Fibroblast of peridontal ligament (primary cell): ENCODE measurements around the gene SLC38A11.

Source experiments
- DNase-seq: peaks from one replicate; pipeline ENCODE4 v3.0.0-alpha.2; 2010; ENCODE audit errors: extremely low read depth

SLC38A11 gene

DNA sequence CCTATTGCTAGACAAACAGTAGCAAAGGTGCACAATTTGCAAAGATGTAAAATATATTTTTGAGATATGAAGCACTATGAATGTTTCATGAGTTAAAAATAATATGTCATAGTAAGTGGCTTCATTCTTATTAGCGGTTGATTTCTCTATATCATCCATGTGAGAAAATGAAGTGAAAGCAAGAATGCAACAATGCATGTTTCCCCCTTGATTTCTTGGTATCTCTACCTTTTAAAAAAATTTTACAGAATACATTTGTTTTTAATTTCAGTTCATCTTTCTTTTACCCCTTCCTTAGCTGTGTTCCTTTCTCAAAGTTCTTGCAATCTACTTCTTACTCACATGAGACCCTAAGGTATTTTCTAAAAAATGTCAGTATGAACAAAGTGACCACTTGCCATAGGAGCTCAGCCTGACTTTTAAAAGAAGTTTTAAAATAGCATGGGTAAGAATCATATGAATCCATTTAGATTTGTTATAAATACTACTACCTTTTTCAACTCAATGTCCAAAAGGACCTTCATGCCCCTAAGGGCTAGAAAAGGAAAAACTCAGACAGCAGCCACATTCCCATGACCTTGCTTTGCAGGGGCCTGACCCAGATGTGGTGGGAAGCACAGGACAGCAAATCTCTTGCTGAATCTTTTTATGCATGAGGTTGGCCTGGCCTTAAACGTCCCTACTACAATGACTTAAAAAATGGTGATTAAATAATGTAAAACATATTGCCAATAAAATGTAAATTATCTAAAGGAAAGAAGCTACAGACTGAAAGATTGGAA lies 14.8 kb upstream of the SLC38A11 start:
- no peak for DNase-seq

GRCh38 chr2:164967781-164968228 lies 12.5 kb upstream of the SLC38A11 start:
- peak; percentile 72 for DNase-seq

GRCh38 chr2:164967361-164967760 lies 12.0 kb upstream of the SLC38A11 start:
- DNase-seq, result no peak

DNA sequence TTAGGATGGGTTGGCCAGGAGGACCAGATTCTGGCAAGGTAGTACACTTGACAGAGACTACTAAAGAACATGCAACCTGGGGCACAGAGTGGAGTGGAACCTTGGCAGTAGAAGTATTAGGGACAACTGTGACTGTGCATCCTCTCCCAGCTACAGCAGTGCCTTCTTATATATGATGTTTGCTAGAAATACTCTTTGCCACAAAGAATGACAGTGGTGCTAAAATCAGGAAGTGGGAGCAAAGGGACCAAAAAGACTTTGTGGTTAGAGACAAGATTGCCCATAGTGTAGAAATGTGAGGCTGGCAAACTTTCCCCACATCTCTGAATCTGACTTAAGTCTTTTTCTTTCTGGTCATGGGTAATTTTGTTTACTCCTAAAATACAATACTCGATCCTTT lies 9.4 kb upstream of the SLC38A11 start:
- DNase-seq, result no peak

- no peak for DNase-seq
Measured at GRCh38 chr2:164960159-164960558, 4.8 kb upstream of the SLC38A11 start.

DNA sequence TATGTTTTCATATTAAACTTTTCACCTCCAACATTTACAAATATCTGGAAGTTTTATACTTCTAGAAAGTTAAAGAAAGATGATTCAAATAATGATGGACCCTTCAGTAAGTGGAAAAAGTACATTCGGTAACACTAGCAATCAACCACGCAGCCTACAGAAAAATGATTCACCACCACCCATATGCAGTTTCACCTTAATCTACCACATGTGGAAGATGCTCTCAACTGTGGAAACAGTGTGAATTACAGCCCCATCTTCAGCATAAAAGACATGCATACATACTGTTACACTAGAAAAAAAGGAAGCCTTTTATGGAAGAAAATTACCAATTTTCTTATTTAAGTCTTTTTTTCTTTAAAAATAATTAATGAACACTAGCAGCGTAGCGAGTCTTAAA lies 1.1 kb downstream of the SLC38A11 start:
- DNase-seq, result no peak

- DNase-seq, result no peak
Measured at GRCh38 chr2:164953279-164953678, 2.0 kb downstream of the SLC38A11 start.

GRCh38 chr2:164952057-164952702 lies 3.1 kb downstream of the SLC38A11 start:
- no peak for DNase-seq

DNA sequence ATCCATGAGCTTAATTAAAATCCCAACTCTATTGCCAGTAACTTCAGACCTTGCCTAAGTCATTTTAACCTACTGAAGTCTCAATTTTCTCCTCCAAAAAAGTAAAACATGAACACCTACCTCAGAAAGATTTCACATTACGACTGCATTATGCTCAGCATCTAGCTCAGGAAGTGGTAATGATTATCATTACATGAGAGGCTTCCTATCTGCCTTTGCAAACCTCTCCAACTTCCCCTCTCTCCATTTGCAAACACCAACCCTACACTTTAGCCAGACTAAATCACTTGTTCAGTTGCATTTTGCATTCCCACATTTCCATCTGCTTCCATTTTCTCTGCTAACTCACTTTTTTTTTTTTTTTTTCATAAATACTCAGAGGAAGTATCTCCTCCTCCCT lies 6.8 kb downstream of the SLC38A11 start:
- DNase-seq, result no peak

DNA sequence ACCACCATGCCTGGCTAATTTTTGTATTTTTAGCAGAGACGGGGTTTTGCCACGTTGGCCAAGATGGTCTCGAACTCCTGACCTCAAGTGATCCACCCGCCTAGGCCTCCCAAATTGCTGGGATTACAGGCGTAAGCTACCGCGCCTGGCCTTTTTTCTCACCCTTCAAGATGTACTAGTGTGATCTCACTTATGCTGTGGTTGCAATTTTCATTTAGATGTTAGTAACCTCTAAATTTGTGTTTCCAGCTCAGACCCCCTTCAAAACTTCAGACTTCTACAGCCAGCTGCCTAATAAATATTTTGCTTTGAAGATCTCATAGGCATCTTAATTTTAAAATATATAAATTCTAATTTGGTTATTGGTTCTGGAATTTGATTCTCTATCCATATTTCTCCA lies 8.0 kb downstream of the SLC38A11 start:
- DNase-seq, result no peak

DNA sequence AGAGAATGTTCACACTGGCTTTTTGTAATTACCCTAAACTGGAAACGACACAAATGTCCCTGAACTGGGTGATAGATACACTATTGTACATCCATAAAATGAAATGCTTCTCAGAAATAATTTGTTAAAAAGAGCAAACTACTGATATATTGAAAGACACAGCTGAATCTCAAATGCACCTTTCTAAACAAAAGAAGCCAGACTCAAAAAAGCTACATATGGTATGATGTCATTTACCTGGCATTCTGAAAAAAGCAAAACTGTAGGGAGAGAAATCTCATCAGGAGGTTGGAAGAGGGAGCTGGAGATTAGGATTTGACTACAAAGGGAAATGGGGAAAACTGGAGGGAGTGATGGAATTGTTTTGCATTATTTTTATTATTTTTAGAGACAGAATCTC lies 12.0 kb downstream of the SLC38A11 start:
- no peak for DNase-seq

DNA sequence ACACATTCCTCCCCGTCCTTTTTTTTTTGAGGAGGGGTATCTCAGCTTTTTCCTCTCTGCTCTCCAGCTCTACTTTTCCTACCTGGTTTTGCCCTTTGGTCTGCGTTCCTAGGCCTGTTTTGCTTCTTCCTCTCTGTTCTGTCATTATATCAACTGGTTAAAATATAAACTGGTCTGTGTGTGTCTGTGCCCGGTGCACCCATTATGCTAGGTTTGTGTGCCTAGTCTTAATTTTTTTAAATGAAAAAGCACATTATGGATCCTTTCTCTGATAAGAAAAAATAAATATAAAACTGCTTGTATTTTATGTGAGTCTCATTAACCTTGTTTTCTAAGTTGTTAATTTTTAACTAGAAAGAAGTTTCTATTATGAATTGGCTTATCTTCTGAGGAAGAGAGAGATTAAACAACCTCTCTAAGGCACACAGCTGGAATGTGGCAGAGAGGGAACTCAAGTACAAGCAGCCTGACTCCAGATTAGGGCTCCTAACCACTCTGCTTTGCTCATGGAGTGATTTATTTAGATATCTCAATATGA lies 17.4 kb downstream of the SLC38A11 start:
- no peak for DNase-seq

GRCh38 chr2:164935118-164936101 lies 19.9 kb downstream of the SLC38A11 start:
- no peak for DNase-seq

DNA sequence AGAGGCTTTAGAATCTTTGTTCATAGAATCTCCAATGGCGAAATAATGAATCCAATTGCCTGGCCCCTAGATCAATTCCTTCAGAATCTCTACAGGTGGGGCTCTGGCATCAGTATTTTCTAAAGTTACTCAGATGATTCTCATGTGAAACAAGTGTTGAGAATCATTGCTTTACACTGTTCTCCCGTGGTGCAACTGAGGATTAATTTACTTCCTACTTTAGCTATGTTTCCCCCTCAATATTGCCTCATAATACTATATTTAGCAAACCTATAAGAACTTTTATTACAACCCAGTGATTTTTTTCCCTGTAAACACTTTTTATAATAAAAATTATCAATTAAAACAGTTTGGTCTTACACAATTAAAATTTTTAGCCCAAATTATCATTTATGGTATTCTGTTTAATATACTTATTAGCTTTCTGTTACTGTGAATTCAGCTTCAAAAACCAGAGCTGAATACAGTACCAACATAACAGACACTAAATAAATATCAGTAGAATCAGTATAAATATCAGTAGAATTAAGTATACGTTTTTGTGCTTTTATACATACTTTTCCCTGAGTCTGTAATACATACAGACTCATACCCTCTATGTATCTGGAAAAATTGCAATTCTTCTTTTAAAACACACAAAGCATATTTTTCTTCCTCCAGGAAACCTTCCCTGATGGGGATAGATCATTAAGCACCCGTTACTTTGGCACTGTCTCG lies 20.8 kb downstream of the SLC38A11 start:
- DNase-seq, result no peak

- no peak for DNase-seq
Measured at GRCh38 chr2:164933671-164934189, 21.6 kb downstream of the SLC38A11 start.

DNA sequence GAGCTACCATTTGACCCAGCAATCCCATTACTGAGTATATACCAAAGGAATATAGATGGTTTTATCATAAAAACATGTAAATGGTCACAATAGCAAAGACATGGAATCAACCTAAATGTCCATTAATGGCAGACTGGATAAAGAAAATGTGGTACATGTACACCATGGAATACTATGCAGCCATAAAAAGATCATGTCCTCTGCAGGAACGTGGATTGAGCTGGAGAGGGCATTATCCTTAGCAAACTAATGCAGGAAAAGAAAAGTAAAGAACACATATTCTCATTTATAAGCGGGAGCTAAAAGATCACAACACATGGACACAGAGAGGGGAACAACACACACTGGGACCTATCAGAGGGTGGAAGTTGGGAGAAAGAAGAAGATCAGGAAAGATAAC lies 22.9 kb downstream of the SLC38A11 start:
- DNase-seq, result no peak

- DNase-seq, result no peak
Measured at GRCh38 chr2:164928101-164928673, 27.1 kb downstream of the SLC38A11 start.

DNA sequence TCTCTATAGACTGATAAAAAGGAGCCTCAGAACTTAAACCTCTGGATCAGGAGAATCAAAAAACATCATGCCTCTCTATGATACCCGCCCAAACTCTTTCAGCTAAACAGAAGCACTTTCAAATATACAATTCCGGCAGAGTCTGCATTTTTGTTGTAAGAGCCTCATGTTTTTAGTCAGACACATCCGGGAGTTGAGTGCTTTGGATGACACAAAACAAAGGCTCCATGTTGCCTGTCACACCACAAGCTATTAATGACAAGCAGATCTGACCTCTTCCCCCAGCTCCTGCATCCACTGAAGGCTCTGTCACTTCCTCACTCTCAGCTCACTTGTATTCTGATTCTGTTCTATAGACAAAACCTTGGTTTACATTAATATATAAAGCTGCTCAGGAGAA lies 33.2 kb downstream of the SLC38A11 start:
- DNase-seq, result no peak

- peak; percentile 91 for DNase-seq
Measured at GRCh38 chr2:164920430-164920829, 34.9 kb downstream of the SLC38A11 start.

DNA sequence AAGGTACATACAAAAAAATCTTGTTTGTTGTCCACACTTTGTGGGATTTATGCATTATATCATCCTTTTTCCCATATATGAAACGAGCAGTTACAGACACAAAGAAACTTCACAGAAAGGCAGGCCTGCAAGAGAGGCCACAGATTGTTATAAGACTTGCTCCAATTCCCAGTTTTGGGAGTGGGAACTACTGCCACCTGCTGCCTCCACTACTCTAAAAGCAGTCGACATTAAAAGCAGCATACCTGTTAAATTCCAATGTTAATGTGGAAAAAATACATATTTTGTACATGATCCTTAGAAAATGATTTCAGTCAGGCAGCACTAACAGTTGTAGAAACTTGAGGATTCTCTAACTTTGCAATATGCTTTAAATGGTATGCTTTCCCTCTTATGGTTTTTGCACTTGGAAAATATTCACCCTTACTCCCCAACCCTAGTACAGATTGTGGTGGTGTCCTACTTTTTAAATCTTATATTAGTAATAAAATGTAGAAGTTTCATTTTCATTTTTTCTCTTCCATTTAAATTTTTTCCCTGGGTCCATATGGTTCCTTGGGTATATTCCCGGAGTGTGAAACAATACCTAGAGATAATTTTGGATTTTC lies 37.9 kb downstream of the SLC38A11 start:
- DNase-seq, result peak; percentile 55
